IgD-negative memory B cell (primary cell): Measurements from ENCODE around the gene RIMS1. TPM values are rescaled to one million over a fixed set of nuclear protein-coding genes. Genes with fewer than 3 reads are reported as not detected.
"Not testable (repeated sequence)": the region's sequence is repeated elsewhere in the genome, so short reads cannot be mapped to it uniquely, and the experiment has no call there.

Experiments used
- H3K27ac Mint-ChIP-seq, 3 donors: one replicate each; pipeline ENCODE4 v1.8.0; 2020 to 2022; ENCODE audit warnings: mild to moderate bottlenecking in 3 of 3, mixed read lengths in 3 of 3, moderate library complexity in 1 of 3
- H3K27me3 Mint-ChIP-seq: one replicate; pipeline ENCODE4 v1.8.0; 2021; ENCODE audit warnings: mixed read lengths
- H3K36me3 Mint-ChIP-seq: one replicate; pipeline ENCODE4 v1.8.0; 2020; ENCODE audit warnings: mild to moderate bottlenecking, mixed read lengths
- H3K4me1 Mint-ChIP-seq, 3 donors: one replicate each; pipeline ENCODE4 v1.8.0; 2020 to 2022; ENCODE audit warnings: mixed read lengths in 3 of 3, mild to moderate bottlenecking in 1 of 3
- H3K4me3 Mint-ChIP-seq, 4 donors: one replicate each; pipeline ENCODE4 v1.8.0; 2020 to 2022; ENCODE audit warnings: mild to moderate bottlenecking in 4 of 4, mixed read lengths in 4 of 4, moderate library complexity in 3 of 4
- H3K9me3 Mint-ChIP-seq, 3 donors: one replicate each; pipeline ENCODE4 v1.8.0; 2020 to 2021; ENCODE audit warnings: mixed read lengths in 3 of 3, mild to moderate bottlenecking in 1 of 3
- polyA plus RNA-seq: library from polyadenylated mRNA; unstranded; fragments of 300-500 nt; fragmentation: Illumina TruSeq; gene quantifications from one replicate; pipeline ENCODE4 v1.2.3, GENCODE V29; 2021

RIMS1 gene
- polyA plus RNA-seq, 1 donor from 2014 or later: not detected

DNA sequence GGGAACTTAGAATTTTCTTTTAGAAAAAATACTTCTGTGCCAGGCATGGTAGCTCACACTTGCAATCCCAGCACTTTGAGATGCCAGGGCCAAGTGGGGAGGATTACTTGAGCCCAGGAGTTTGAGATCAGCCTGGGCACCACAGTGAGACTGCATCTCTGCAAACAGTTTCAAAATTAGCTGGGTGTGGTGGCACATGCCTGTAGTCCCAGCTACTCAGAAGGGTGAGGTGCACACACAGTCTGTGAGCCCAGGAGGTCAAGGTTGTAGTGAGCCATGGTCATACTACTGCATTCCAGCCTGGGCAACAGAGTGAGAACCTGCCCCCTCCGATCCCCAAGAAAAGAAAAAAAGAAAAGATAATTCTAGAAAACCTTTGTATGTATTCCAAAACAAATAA is 389.5 kb downstream of the RIMS1 start:
- Mint-ChIP-seq H3K4me1 (no peaks in the 10 kb centered on the region), H3K36me3 (no peaks in the 10 kb centered on the region), H3K27ac (no peak overlapping the region), H3K9me3 (no peaks in the 10 kb centered on the region), H3K27me3 (no peaks in the 10 kb centered on the region), H3K4me3 (no peak overlapping the region)

DNA sequence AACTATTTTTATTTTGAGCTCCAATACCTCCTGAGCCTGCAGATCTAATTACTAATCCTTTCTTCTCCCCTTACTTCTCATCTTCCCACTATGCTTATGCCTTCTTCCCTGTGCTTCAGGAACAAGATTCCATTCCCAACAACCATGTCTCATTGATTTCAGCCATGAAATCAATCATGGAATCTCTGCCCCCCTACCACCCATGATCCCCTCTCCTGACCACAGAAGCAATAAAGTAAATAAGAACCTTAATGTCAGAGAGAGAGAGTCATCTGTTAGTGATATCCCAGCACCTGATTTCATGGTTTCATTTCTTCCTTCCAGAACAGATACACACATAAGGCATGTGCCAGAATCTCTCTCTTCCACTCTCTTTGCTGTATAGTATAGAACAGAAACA is 395.9 kb downstream of the RIMS1 start:
- no peaks in the 10 kb centered on the region for H3K4me1 Mint-ChIP-seq

DNA sequence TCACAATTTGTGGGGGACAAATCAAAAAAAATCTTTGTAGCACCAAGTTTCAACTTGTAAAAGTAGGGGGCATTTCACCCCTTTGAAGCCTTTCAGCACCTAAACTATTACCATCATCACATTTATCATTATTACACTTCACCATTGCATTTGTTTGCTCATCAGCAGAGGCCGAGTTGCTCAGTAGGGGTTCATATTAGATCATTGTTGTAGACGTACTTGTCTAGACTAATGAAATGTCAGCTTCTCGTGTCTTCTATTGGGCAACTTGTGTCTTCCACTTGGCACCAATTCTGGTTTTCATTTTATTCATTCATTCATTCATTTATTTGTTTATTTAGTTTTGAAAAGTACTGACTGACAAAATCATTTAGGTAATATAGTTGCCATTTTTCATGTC is 397.2 kb downstream of the RIMS1 start:
- H3K4me1 Mint-ChIP-seq: no peaks in the 10 kb centered on the region
- no peak overlapping the region for H3K27ac Mint-ChIP-seq
- no peaks in the 10 kb centered on the region for H3K9me3 Mint-ChIP-seq
- H3K36me3 Mint-ChIP-seq: no peaks in the 10 kb centered on the region
- H3K4me3 Mint-ChIP-seq: no peak overlapping the region
- H3K27me3 Mint-ChIP-seq: peaks cover 2% of the 10 kb centered on the region

More for the DNA sequence above, 395.9 kb downstream of the RIMS1 start:
- Mint-ChIP-seq H3K9me3 (no peaks in the 10 kb centered on the region), H3K4me3 (no peak overlapping the region), H3K27ac (no peak overlapping the region), H3K36me3 (no peaks in the 10 kb centered on the region), H3K27me3 (peaks cover 2% of the 10 kb centered on the region)

DNA sequence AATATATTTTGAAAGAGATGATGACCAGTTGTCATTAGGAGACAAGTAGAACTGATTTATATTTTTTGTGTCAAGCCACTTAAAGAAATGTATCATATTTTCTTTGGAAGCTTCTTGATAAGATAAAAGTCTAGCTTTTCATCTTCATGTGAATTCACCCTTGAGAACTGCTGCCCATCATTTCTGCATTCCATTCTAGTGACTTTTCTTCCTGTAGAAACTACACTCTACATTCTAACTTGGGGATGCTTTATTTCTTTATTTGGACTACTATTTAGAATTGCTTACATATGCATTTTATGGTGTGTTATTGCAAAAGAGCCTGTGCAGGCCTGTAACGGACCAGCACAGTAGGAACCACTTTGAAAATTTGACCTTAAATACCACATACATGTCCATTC is 400.6 kb downstream of the RIMS1 start:
- no peaks in the 10 kb centered on the region for H3K9me3 Mint-ChIP-seq
- H3K4me1 Mint-ChIP-seq: no peaks in the 10 kb centered on the region
- no peaks in the 10 kb centered on the region for H3K36me3 Mint-ChIP-seq
- H3K4me3 Mint-ChIP-seq: no peak overlapping the region
- no peak overlapping the region for H3K27ac Mint-ChIP-seq
- peaks cover 2% of the 10 kb centered on the region for H3K27me3 Mint-ChIP-seq

DNA sequence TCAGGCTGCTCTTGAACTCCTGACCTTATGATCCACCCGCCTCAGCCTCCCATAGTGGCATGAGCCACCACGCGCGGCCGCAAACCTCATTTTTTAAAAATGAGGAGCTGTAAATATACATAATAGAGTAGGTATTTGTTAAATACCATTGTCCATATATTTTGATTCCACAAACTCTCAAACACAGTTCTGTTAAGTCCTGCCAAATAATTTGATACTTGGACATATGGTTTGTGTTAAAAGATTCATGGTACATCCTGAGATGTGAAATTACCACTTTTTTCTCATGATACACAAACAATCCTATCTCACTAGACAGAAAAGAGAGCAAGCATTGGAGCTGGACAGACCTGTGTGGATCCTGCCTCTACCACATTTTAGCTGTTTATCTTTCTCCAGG is 401.5 kb downstream of the RIMS1 start:
- Mint-ChIP-seq H3K9me3 (no peaks in the 10 kb centered on the region), H3K4me3 (no peak overlapping the region), H3K36me3 (no peaks in the 10 kb centered on the region)

DNA sequence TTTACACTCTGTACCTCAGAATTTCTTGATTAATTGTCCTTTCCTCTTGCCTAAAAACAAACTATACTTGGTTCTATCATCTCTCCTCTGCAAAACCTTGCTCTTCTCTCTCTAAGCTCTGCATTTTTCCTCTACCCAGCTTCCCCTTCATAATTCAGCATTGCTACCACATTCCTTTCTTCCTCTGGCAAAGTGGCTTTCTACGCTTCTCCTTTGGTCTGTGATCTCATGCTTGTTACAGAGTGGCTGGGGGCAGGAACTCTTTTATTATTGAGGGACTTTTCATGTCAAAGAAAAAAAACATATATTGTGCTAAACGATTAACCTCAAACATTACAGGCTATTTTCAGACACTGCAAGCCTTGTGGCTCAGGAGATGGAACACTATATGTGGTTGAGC is 402.2 kb downstream of the RIMS1 start:
- H3K27ac Mint-ChIP-seq: no peak overlapping the region
- H3K36me3 Mint-ChIP-seq: no peaks in the 10 kb centered on the region
- H3K27me3 Mint-ChIP-seq: no peaks in the 10 kb centered on the region
- no peak overlapping the region for H3K4me3 Mint-ChIP-seq
- no peaks in the 10 kb centered on the region for H3K9me3 Mint-ChIP-seq
- H3K4me1 Mint-ChIP-seq: no peaks in the 10 kb centered on the region

More for the DNA sequence above, 401.5 kb downstream of the RIMS1 start:
- Mint-ChIP-seq H3K27ac (no peak overlapping the region), H3K4me1 (no peaks in the 10 kb centered on the region), H3K27me3 (peaks cover under 1% of the 10 kb centered on the region)

DNA sequence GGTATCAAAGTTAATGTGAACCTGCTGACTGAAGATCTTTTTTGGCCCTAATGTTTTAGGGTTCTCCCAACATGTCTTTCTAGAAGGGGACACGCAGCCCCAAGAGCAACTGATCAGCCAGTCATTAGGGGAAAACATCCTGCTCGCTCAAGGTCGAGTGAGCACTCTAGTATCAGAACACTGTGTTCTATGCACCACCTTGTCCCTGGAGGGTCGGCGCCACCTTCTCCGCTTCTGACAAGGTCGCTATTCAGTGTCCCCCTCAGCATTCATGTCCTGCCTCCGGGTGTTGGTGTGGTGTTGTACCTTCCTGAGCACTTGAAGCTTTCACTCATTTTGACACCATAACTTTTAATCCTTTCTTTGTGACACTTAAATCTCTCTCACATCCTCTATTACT is 404.3 kb downstream of the RIMS1 start:
- H3K27ac Mint-ChIP-seq: no peak overlapping the region
- H3K27me3 Mint-ChIP-seq: no peaks in the 10 kb centered on the region
- no peaks in the 10 kb centered on the region for H3K4me1 Mint-ChIP-seq
- H3K36me3 Mint-ChIP-seq: no peaks in the 10 kb centered on the region
- H3K9me3 Mint-ChIP-seq: no peaks in the 10 kb centered on the region
- no peak overlapping the region for H3K4me3 Mint-ChIP-seq

DNA sequence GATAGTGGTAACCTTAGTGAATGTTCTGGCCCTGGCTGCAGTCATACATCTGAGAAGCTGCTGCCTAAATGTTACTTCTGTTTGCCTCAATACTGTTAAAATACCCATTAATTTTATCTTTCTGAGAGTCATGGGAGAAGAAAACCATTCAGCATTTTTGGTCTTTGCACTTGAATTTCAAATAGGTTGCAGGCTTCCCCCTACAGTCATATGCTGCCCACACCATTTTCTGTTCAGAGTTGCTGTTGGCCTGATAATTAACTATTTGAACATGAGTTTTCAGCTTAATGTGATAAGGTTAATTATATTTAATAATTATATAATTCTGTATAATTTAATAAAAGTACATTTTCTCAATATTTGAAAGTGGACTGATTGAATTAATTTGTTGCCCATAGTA is 410.0 kb downstream of the RIMS1 start:
- H3K4me3 Mint-ChIP-seq: no peak overlapping the region
- no peaks in the 10 kb centered on the region for H3K27me3 Mint-ChIP-seq
- H3K36me3 Mint-ChIP-seq: no peaks in the 10 kb centered on the region
- H3K4me1 Mint-ChIP-seq: no peaks in the 10 kb centered on the region
- H3K9me3 Mint-ChIP-seq: no peaks in the 10 kb centered on the region
- H3K27ac Mint-ChIP-seq: no peak overlapping the region

DNA sequence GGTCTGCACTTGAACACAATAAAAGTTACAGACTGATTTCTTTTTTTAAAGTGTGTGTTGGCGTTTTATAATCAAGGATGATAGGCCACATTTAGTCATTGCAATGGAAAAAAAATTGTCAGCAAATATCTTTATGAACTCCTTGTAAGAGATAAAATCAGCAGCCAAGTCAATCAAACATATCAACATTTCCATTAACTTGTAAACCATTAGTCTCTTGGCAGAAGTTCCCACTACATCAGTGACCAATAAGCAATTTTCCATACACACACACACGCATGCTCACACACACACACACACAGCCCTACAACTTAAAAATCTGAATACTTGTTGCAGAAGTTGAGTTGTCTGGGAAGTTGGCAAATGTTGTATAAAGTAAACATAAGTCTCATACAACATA is 419.6 kb downstream of the RIMS1 start:
- no peaks in the 10 kb centered on the region for H3K9me3 Mint-ChIP-seq
- H3K27me3 Mint-ChIP-seq: no peaks in the 10 kb centered on the region
- no peaks in the 10 kb centered on the region for H3K4me1 Mint-ChIP-seq
- no peak overlapping the region for H3K4me3 Mint-ChIP-seq
- no peak overlapping the region for H3K27ac Mint-ChIP-seq
- H3K36me3 Mint-ChIP-seq: no peaks in the 10 kb centered on the region

DNA sequence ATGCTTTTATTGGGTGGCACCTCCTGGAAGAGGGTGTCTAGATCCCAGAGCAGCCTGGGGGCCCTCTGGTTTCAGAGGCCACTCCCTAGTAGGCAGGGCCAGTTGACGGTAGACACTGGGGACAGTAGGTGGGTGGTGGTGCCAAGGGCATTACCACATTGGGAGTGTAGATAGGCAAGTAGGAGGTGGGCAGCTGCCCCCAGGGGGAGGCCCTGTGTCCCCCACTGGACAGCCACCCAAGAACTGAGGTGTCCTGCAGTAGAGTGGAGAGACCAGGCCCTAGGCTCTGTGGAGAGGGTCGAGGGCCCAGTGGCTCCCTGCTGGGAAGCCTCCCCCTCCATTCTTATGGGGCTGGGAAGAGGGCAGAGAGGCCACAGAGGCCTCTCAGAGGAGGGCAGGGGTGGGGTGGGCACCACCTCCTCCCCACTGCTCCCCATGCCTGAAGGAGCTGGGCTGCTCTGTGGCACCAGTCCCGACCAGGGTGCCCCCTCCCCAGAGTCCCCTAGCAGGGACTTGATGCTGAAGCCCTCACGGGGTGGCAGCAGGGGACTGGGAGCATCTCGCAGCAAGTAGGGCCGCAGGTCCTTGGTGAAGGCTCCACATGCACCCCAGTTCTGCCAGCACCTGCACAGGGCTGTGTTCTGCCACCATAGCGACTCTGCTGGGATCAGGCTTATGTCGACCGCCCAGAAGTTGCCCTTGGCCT is 430.5 kb downstream of the RIMS1 start:
- Mint-ChIP-seq H3K36me3 (no peaks in the 10 kb centered on the region), H3K27ac (no peak overlapping the region), H3K27me3 (no peaks in the 10 kb centered on the region), H3K4me3 (no peak overlapping the region), H3K9me3 (no peaks in the 10 kb centered on the region), H3K4me1 (no peaks in the 10 kb centered on the region)

DNA sequence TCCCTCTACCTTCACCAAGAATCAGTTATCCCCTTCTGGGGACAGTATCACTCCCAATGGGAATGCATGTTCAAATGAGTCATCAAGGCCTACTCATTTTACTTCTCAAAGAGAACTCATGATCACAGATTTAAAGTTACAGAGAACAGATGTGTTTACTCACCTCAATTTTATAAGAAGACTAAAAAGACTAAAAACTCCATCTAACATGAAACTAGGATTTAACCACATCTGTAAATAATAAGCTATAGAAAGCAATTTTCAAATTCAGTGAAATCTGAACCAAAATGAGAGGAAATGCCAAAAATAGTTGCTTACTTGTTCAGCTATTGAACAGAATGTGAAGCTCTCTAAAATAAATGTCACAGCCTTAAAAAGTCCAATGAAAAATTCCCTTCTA is 435.4 kb downstream of the RIMS1 start:
- no peaks in the 10 kb centered on the region for H3K4me1 Mint-ChIP-seq
- no peaks in the 10 kb centered on the region for H3K36me3 Mint-ChIP-seq
- no peak overlapping the region for H3K27ac Mint-ChIP-seq
- no peaks in the 10 kb centered on the region for H3K9me3 Mint-ChIP-seq
- H3K4me3 Mint-ChIP-seq: no peak overlapping the region
- no peaks in the 10 kb centered on the region for H3K27me3 Mint-ChIP-seq

DNA sequence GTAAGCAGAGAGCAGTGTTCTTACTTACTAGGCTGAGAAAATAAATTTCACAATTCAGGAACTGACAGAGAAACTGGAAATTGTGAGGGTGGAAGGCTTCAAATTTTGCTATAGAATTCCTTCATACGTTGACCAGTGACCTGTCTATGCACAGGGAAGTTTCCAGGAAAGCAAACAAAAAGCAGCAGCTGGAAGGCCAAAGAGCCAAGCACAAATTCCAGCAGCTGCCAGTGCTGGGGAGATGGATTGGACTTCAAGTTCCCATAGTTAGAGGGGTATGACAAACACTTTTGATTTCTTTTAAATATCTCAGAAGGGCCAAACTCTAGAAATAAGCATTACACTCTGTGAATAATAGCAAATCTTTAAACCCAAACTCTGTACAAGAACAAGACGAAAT is 436.4 kb downstream of the RIMS1 start:
- no peak overlapping the region for H3K27ac Mint-ChIP-seq

DNA sequence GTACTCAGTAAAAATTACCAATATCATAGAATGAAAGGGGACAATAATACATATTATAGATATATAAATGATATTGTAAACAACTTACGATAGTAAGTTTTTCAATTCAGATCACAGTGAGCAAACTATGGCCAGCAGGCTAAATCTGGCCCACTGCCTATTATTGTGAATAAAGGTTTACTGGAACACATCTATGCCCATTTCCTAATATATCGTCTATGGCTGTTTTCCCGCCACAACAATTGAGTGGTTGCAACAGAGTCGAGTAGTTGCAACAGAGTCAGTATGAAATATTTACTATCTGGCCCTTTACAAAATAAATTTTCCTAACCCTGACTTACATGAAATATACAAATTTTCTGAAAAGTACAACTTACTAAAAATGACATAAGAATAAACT is 438.2 kb downstream of the RIMS1 start:
- Mint-ChIP-seq H3K4me3 (no peak overlapping the region), H3K27ac (no peak overlapping the region), H3K4me1 (no peaks in the 10 kb centered on the region), H3K9me3 (no peaks in the 10 kb centered on the region), H3K36me3 (no peaks in the 10 kb centered on the region), H3K27me3 (peaks cover 5% of the 10 kb centered on the region)

More for the DNA sequence above, 436.4 kb downstream of the RIMS1 start:
- Mint-ChIP-seq H3K27me3 (peaks cover under 1% of the 10 kb centered on the region), H3K4me1 (no peaks in the 10 kb centered on the region), H3K4me3 (no peak overlapping the region), H3K9me3 (no peaks in the 10 kb centered on the region), H3K36me3 (no peaks in the 10 kb centered on the region)

DNA sequence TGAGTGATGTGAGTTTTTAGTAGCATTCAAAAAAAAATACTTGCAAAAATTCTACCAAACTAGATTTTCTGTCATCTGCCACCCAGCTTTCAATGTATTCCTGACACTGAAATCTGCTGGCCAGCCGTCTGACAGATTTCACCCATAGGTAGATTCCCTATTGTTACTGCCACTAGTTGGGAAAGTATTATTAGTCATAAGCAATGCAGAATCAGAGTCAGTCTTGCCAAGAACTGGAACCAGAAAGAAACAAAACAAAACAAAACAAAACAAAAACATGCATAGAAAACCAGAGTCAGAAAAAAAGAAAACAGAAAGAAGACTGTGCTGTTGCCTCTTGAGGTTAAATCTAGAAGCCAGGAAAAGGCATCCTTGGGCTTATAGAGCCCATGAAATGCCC is 442.4 kb downstream of the RIMS1 start:
- Mint-ChIP-seq H3K9me3 (no peaks in the 10 kb centered on the region), H3K27ac (peak overlapping the region in 1 of 3 donors; percentile 50), H3K27me3 (peaks cover 7% of the 10 kb centered on the region), H3K4me3 (no peak overlapping the region), H3K36me3 (no peaks in the 10 kb centered on the region), H3K4me1 (no peaks in the 10 kb centered on the region)

DNA sequence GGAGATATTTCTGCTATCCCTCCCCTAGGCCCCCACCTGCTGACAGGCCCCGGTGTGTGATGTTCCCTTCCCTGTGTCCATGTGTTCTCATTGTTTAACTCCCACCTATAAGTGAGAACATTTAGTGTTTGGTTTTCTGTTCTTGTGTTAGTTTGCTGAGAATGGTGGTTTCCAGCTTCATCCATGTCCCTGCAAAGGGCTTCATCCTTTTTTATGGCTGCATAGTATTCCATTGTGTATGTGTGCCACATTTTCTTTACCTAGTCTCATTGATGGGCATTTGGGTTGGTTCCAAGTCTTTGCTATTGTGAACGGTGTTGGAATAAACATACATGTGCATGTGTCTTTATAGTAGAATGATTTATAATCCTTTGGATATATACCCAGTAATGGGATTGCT is 448.9 kb downstream of the RIMS1 start:
- not testable (repeated sequence) for H3K4me1 Mint-ChIP-seq, H3K27ac Mint-ChIP-seq, H3K36me3 Mint-ChIP-seq, H3K4me3 Mint-ChIP-seq, H3K27me3 Mint-ChIP-seq, H3K9me3 Mint-ChIP-seq

DNA sequence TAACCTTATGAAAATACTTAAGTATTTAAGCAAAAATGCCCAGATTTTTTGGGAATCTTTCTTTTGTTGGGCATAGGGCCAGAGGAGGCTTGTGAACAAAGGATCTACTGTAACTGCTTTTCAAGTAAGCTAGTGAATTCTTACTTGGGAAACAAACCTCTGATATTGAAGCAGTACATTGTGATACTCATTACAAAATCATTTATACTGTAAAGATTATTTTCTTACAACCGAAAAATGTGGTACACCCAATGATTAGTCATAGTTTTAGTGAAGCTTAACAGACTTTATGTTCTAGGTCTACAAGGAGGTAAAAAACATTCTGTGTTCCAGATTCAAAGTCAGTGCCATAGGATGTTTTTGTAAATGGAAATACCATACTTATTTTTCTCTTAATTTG is 462.6 kb downstream of the RIMS1 start:
- Mint-ChIP-seq H3K27ac (no peak overlapping the region), H3K4me1 (no peaks in the 10 kb centered on the region), H3K27me3 (peaks cover 6% of the 10 kb centered on the region), H3K4me3 (no peak overlapping the region), H3K36me3 (no peaks in the 10 kb centered on the region), H3K9me3 (no peaks in the 10 kb centered on the region)
